Measurements from ENCODE around the gene TFDP1.

GRCh38 chr13:113651511-113652403 lies 67.2 kb downstream of the TFDP1 start:
- TF ChIP-seq EP300 (IDR thresholded peaks at IDR 0.05) (no peak), POLR2A (IDR thresholded peaks at IDR 0.05) (no peak), POLR2AphosphoS5 (IDR thresholded peaks at IDR 0.05) (no peak)
- TF ChIP-seq, protein P1, sequence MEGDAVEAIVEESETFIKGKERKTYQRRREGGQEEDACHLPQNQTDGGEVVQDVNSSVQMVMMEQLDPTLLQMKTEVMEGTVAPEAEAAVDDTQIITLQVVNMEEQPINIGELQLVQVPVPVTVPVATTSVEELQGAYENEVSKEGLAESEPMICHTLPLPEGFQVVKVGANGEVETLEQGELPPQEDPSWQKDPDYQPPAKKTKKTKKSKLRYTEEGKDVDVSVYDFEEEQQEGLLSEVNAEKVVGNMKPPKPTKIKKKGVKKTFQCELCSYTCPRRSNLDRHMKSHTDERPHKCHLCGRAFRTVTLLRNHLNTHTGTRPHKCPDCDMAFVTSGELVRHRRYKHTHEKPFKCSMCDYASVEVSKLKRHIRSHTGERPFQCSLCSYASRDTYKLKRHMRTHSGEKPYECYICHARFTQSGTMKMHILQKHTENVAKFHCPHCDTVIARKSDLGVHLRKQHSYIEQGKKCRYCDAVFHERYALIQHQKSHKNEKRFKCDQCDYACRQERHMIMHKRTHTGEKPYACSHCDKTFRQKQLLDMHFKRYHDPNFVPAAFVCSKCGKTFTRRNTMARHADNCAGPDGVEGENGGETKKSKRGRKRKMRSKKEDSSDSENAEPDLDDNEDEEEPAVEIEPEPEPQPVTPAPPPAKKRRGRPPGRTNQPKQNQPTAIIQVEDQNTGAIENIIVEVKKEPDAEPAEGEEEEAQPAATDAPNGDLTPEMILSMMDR (IDR thresholded peaks at IDR 0.05) = no peak
